SK-N-SH (cell line): ENCODE measurements around the gene CTTN.

Experiments
- EZH2phosphoT487 ChIP-seq: fragments of 200-600 bp; sonication (generic); IDR thresholded peaks from 2 replicates; pipeline ENCODE4 v1.6.1; 2017; ENCODE audit warnings: low read depth, mixed run types, mild to moderate bottlenecking, antibody characterized with exemption, moderate library complexity, borderline replicate concordance
- MXI1 ChIP-seq: IDR thresholded peaks from 2 replicates; pipeline ENCODE4 v1.6.1; 2012; ENCODE audit warnings: mild to moderate bottlenecking, low read depth, low read length, improper control_type of control experiment
- TAF1 ChIP-seq: IDR thresholded peaks from 2 replicates; pipeline ENCODE4 v1.6.1; 2012; ENCODE audit warnings: low read depth, mild to moderate bottlenecking, low read length, moderate library complexity, borderline replicate concordance
- TCF12 ChIP-seq: IDR thresholded peaks from 2 replicates; pipeline ENCODE4 v1.4.0; 2012
- USF1 ChIP-seq: IDR thresholded peaks from 2 replicates; pipeline ENCODE4 v1.4.0; 2012; ENCODE audit warnings: low read depth, borderline replicate concordance
- TF ChIP-seq, protein P1 (sequence below): fragments of 200-600 bp; sonication (generic); IDR thresholded peaks from 2 replicates; pipeline ENCODE4 v1.6.1; 2017; ENCODE audit warnings: antibody characterized with exemption, mild to moderate bottlenecking, moderate library complexity

DNA sequence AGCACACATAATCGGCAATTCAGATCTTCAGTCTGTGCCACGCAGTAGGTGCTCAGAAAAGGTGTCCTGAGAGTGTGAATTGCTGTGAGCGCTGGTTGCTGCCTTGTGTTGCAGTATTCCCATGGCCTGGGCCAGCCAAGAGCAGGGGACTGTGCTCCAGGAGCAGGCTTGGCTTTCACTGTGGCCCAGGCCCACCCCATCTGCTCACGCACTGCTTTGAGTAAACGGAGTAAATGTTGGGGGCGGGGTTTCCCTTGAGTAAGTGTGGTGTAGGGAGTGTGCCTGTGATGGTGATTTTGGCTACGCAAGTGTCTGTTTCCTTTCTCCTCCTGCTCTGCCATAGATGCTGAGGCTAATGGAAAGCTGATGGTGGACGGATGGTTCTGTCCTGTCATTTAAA is 2.3 kb downstream of the CTTN start:
- TF ChIP-seq, protein P1, sequence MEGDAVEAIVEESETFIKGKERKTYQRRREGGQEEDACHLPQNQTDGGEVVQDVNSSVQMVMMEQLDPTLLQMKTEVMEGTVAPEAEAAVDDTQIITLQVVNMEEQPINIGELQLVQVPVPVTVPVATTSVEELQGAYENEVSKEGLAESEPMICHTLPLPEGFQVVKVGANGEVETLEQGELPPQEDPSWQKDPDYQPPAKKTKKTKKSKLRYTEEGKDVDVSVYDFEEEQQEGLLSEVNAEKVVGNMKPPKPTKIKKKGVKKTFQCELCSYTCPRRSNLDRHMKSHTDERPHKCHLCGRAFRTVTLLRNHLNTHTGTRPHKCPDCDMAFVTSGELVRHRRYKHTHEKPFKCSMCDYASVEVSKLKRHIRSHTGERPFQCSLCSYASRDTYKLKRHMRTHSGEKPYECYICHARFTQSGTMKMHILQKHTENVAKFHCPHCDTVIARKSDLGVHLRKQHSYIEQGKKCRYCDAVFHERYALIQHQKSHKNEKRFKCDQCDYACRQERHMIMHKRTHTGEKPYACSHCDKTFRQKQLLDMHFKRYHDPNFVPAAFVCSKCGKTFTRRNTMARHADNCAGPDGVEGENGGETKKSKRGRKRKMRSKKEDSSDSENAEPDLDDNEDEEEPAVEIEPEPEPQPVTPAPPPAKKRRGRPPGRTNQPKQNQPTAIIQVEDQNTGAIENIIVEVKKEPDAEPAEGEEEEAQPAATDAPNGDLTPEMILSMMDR, result no peak
- TF ChIP-seq TCF12 (no peak), TAF1 (no peak), EZH2phosphoT487 (no peak), MXI1 (no peak), USF1 (no peak)
